DND-41 (cell line): ENCODE data around the gene RASSF8.

Experiments
- ATAC-seq: fragments of 200-7000 bp; cut with Tn5 transposase; 3 replicates; pipeline ENCODE4 v1.9.1; 2021; ENCODE audit warnings: low read depth; ENCODE audit not compliant: insufficient read depth
- DNase-seq: peaks from one replicate; pipeline ENCODE4 v3.0.0-alpha.2; 2020
- H2AFZ ChIP-seq: 2 replicates; pipeline ENCODE4 v1.6.0; 2012; ENCODE audit warnings: low read depth, low read length
- H3K27ac ChIP-seq: 2 replicates; pipeline ENCODE4 v1.5.1; 2012; ENCODE audit warnings: low read length, inconsistent platforms
- H3K27me3 ChIP-seq: fragments of 200-600 bp; sonication (generic); 2 replicates; pipeline ENCODE4 v1.6.0; 2012; ENCODE audit warnings: low read length, mild to moderate bottlenecking, inconsistent platforms; ENCODE audit not compliant: insufficient read depth, poor library complexity
- H3K36me3 ChIP-seq: 2 replicates; pipeline ENCODE4 v1.5.1; 2012; ENCODE audit warnings: low read length, inconsistent platforms; ENCODE audit not compliant: insufficient read depth
- H3K4me1 ChIP-seq: 2 replicates; pipeline ENCODE4 v1.5.1; 2012; ENCODE audit warnings: mild to moderate bottlenecking, low read length; ENCODE audit not compliant: insufficient read depth
- H3K4me2 ChIP-seq: 2 replicates; pipeline ENCODE4 v1.6.0; 2012; ENCODE audit warnings: mild to moderate bottlenecking, moderate library complexity, low read length, inconsistent platforms; ENCODE audit not compliant: insufficient read depth
- H3K4me3 ChIP-seq, 2 experiments: fragments of 200-600 bp in 1 of 2; shearing (Covaris generic) in 1 of 2; 2 replicates each; pipeline ENCODE4 v1.5.1; 2012 to 2016; ENCODE audit warnings: inconsistent platforms in 2 of 2, low read length in 2 of 2, mild to moderate bottlenecking in 2 of 2, low read depth in 1 of 2, moderate library complexity in 1 of 2
- H3K79me2 ChIP-seq: 2 replicates; pipeline ENCODE4 v1.6.0; 2012; ENCODE audit warnings: low read length, inconsistent platforms; ENCODE audit not compliant: insufficient read depth
- H3K9ac ChIP-seq: 2 replicates; pipeline ENCODE4 v1.6.0; 2012; ENCODE audit warnings: low read depth, mild to moderate bottlenecking, inconsistent platforms, low read length, moderate library complexity
- H3K9me3 ChIP-seq: 2 replicates; pipeline ENCODE4 v1.5.1; 2012; ENCODE audit warnings: low read length, moderate library complexity, mild to moderate bottlenecking, inconsistent platforms; ENCODE audit not compliant: insufficient read depth, severe bottlenecking
- H4K20me1 ChIP-seq: 2 replicates; pipeline ENCODE4 v1.6.0; 2012; ENCODE audit warnings: low read length; ENCODE audit not compliant: insufficient read depth
- EZH2 ChIP-seq: IDR thresholded peaks from 3 replicates; pipeline ENCODE4 v1.6.1; 2012; ENCODE audit warnings: borderline replicate concordance, low read depth, mild to moderate bottlenecking, moderate library complexity, low read length, inconsistent platforms; ENCODE audit not compliant: severe bottlenecking
- TF ChIP-seq, protein P1 (sequence below): IDR thresholded peaks from 2 replicates; pipeline ENCODE4 v1.5.1; 2012; ENCODE audit warnings: borderline replicate concordance, low read length, moderate library complexity, mild to moderate bottlenecking; ENCODE audit not compliant: poor library complexity, severe bottlenecking; ENCODE audit errors: extremely low read depth

RASSF8 gene

DNA sequence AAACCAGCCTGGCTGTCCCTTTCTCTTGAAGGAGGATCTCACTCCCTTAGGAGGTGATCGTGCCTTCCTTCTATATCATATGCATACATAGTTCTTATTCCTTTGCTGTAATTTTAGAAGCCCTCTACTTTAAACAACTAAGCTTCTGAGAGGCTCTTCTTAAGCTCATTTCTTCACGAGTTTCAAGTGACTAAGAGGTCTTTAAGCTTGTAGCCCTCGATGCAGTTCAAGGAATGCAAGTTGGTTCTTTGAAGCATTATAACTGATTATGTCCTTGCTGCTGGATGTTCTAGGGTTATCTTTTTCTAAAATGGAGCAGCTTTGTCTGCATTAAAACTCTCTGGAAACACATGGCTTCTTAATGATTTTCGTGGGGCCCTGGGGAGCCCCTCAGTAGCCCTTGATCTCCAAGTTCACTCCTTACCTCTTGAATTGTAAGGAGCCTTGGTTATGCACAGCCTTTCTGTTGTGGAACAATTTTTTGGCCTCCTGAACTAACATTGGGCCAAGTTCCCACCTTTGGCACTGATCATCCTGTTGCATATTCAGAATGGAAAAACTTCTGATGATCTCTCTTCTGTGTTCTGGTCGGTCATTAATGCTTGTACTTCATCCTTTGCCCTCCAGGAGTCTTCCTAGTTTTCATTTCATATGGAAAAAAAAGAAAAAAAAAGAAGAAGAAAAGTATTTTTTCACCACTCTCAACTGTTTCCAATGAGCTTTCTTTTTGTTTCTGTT, 12.6 kb downstream of the RASSF8 start:
- no peaks in the 10 kb centered on the region for H4K20me1 ChIP-seq
- no peaks in the 10 kb centered on the region for H3K79me2 ChIP-seq
- no peak overlapping the region for H3K4me3 ChIP-seq
- no peak for ATAC-seq
- H3K9me3 ChIP-seq = no peaks in the 10 kb centered on the region
- H3K27me3 ChIP-seq = no peaks in the 10 kb centered on the region
- H3K9ac ChIP-seq = no peak overlapping the region
- TF ChIP-seq EZH2 = no peak
- TF ChIP-seq, protein P1, sequence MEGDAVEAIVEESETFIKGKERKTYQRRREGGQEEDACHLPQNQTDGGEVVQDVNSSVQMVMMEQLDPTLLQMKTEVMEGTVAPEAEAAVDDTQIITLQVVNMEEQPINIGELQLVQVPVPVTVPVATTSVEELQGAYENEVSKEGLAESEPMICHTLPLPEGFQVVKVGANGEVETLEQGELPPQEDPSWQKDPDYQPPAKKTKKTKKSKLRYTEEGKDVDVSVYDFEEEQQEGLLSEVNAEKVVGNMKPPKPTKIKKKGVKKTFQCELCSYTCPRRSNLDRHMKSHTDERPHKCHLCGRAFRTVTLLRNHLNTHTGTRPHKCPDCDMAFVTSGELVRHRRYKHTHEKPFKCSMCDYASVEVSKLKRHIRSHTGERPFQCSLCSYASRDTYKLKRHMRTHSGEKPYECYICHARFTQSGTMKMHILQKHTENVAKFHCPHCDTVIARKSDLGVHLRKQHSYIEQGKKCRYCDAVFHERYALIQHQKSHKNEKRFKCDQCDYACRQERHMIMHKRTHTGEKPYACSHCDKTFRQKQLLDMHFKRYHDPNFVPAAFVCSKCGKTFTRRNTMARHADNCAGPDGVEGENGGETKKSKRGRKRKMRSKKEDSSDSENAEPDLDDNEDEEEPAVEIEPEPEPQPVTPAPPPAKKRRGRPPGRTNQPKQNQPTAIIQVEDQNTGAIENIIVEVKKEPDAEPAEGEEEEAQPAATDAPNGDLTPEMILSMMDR = no peak
- no peak overlapping the region for H3K27ac ChIP-seq
- DNase-seq = no peak
- no peaks in the 10 kb centered on the region for H3K36me3 ChIP-seq
- no peaks in the 10 kb centered on the region for H3K4me1 ChIP-seq
- no peak overlapping the region for H3K4me2 ChIP-seq
- no peak overlapping the region for H2AFZ ChIP-seq

GRCh38 chr12:25971654-25972041, 13.2 kb downstream of the RASSF8 start:
- H3K79me2 ChIP-seq = no peaks in the 10 kb centered on the region
- H3K4me1 ChIP-seq = no peaks in the 10 kb centered on the region
- H3K36me3 ChIP-seq = no peaks in the 10 kb centered on the region
- H3K4me3 ChIP-seq = no peak overlapping the region
- no peaks in the 10 kb centered on the region for H4K20me1 ChIP-seq
- ATAC-seq (no peak), DNase-seq (no peak)
- H3K27me3 ChIP-seq = no peaks in the 10 kb centered on the region
- no peaks in the 10 kb centered on the region for H3K9me3 ChIP-seq
- no peak overlapping the region for H3K4me2 ChIP-seq
- no peak overlapping the region for H2AFZ ChIP-seq
- no peak for TF ChIP-seq EZH2
- TF ChIP-seq, protein P1 = no peak
- no peak overlapping the region for H3K9ac ChIP-seq
- H3K27ac ChIP-seq = no peak overlapping the region

- H3K27ac ChIP-seq = no peak overlapping the region
- H3K4me2 ChIP-seq = no peak overlapping the region
- H4K20me1 ChIP-seq = no peaks in the 10 kb centered on the region
- H3K9me3 ChIP-seq = no peaks in the 10 kb centered on the region
- ATAC-seq = no peak
- no peak overlapping the region for H3K4me3 ChIP-seq
- no peak overlapping the region for H2AFZ ChIP-seq
- H3K4me1 ChIP-seq = no peaks in the 10 kb centered on the region
- no peak for TF ChIP-seq EZH2
- TF ChIP-seq, protein P1 = no peak
- peaks cover 3% of the 10 kb centered on the region for H3K27me3 ChIP-seq
- no peak overlapping the region for H3K9ac ChIP-seq
- no peaks in the 10 kb centered on the region for H3K79me2 ChIP-seq
- H3K36me3 ChIP-seq = no peaks in the 10 kb centered on the region
- DNase-seq = no peak
Measured at GRCh38 chr12:25972783-25973182, 14.3 kb downstream of the RASSF8 start.

DNA sequence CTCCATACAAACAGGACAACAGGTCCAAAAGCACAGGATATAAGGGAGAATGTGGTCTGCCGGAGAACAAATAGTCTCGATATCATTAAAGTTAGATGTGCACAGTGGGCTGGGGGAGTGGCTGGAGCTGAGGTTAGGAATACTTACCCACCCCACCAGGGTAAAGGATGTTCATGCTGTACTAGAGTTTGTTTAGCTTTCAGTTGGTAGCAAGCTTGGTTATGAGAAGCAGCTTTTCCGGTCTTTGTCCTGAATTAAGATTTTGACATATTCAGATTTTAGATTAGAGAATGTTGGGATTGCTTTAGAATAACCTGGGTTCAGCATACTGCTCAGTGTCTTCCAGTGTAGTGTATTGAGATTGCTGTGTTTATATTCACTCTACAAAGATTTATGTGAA, 16.7 kb downstream of the RASSF8 start:
- no peaks in the 10 kb centered on the region for H3K79me2 ChIP-seq
- H3K27ac ChIP-seq = no peak overlapping the region
- H3K36me3 ChIP-seq = no peaks in the 10 kb centered on the region
- no peak overlapping the region for H3K9ac ChIP-seq
- ATAC-seq (no peak), DNase-seq (no peak)
- no peaks in the 10 kb centered on the region for H3K9me3 ChIP-seq
- H3K4me3 ChIP-seq = no peak overlapping the region
- H3K4me1 ChIP-seq = no peaks in the 10 kb centered on the region
- peaks cover 9% of the 10 kb centered on the region for H3K27me3 ChIP-seq
- no peak overlapping the region for H3K4me2 ChIP-seq
- TF ChIP-seq EZH2 = no peak
- TF ChIP-seq, protein P1 = no peak
- no peak overlapping the region for H2AFZ ChIP-seq
- no peaks in the 10 kb centered on the region for H4K20me1 ChIP-seq
